ENCODE measurements around the gene RNF135.

DNA sequence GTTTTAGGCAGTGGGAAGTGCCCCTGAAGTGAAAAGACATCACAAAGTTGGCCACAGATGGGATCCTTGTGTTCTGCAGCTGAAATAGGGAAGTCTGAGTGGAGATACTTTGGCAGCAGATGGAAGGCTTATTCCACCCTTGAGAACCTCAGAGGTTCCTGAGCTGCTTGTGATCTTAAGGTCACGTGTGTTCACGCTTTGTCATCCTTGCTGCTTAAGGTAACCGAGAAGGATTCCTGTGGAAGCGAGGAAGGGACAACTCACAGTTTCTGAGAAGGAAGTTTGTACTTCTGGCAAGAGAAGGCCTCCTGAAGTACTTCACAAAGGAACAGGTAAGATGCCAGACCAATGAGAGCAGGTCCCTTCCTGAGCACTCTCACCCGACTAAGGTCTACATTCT, 36.9 kb upstream of the RNF135 start:
- TF ChIP-seq, protein P1, sequence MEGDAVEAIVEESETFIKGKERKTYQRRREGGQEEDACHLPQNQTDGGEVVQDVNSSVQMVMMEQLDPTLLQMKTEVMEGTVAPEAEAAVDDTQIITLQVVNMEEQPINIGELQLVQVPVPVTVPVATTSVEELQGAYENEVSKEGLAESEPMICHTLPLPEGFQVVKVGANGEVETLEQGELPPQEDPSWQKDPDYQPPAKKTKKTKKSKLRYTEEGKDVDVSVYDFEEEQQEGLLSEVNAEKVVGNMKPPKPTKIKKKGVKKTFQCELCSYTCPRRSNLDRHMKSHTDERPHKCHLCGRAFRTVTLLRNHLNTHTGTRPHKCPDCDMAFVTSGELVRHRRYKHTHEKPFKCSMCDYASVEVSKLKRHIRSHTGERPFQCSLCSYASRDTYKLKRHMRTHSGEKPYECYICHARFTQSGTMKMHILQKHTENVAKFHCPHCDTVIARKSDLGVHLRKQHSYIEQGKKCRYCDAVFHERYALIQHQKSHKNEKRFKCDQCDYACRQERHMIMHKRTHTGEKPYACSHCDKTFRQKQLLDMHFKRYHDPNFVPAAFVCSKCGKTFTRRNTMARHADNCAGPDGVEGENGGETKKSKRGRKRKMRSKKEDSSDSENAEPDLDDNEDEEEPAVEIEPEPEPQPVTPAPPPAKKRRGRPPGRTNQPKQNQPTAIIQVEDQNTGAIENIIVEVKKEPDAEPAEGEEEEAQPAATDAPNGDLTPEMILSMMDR (conservative IDR thresholded peaks at IDR 0.05 in 1 of 2, IDR thresholded peaks at IDR 0.05 in 1 of 2; ENCODE audit: low read depth in 1 of 2, low read length in 2 of 2), result no peak
- no peak for TF ChIP-seq EZH2 (IDR thresholded peaks at IDR 0.05; ENCODE audit: low read length, missing control alignments)
